T-helper 1 cell (primary cell): Measurements from ENCODE around the gene BEST4.
"Not testable (repeated sequence)": the region's sequence is repeated elsewhere in the genome, so short reads cannot be mapped to it uniquely, and the experiment has no call there.

Experiments used
- DNase-seq, 5 donors: peaks; one replicate each; pipeline ENCODE4 v3.0.0-alpha.2; 2012 to 2020

The BEST4 gene

GRCh38 chr1:44819196-44819607, 31.2 kb upstream of the BEST4 start:
- DNase-seq, result no peak

DNA sequence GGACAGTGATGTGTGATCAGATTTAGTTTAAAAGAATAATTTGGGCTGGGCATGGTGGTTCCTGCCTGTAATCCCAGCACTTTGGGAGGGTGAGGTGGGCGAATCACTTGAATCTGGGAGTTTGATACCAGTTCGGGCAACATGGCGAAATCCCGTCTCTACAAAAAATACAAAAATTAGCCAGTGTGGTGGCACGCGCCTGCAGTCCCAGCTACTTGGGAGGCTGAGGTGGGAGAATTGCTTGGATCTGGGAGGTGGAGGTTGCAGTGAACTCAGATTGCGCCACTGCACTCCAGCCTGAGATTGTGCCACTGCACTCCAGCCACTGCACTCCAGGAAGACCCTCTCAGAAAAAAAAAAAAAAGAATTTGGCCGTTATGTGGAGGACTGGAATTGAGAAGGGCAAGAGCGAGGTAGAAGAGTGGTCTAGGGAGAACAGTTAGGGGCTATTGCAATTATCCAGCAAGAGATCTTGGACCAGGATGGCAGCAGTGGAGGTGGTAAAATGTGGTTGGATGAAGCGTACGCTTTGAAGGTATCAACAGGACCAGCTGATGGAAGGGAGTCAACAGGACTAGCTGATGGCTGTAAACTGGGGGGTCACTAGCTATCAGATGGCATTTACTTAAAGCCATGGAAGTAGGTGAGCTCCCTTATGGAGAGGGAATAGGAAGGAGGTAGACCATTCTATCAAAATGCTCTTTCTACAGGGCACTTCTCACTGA, 30.0 kb upstream of the BEST4 start:
- DNase-seq, result no peak

- DNase-seq, result no peak
Measured at GRCh38 chr1:44817307-44817706, 29.3 kb upstream of the BEST4 start.

DNA sequence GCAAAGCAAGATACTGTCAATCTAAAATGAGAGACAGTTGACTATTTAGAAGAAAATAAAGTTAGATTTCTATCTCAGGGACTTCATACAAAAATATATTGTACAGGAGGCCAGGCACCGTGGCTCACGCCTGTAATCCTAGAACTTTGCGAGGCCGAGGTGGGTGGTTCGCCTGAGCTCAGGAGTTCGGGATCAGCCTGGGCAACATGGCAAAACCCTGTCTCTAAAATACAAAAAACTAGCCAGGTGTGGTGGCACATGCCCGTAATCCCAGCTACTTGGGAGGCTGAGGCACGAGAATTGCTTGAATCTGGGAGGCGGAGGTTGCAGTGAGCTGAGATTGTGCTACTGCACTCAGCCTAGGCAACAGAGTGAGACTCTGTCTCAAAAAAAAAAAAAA, 28.0 kb upstream of the BEST4 start:
- DNase-seq, result not testable (repeated sequence)

DNA sequence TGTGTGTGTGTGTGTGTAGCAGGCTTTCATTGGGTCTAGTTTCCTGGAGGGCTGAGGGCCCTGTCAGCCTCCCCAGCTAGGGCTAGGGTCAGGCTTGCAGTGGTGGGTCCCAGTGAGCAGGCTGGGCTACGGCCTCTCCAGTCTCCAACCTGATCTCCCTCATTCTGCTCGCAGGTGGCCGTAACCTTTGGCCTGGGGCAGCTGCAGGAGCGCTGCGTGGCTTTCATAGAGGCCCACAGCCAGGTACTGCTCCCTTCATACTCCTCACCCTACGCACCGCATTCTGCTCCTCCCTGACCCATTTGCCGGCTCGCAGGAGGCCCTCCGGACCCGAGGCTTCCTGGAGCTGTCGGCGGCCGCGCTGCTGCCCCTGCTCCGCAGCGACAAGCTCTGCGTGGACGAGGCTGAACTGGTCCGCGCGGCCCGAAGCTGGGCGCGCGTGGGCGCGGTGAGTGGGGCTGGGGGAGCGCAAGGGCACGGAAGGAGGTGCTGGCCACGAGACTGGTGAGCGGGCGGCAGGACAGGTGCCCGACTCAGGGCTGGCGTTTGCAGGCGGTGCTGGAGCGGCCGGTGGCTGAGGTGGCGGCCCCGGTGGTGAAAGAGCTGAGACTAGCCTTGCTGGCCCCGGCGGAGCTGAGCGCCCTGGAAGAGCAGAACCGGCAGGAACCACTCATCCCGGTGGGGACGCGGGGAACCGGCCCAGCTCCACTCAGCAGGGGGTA, 25.0 kb upstream of the BEST4 start:
- DNase-seq, result no peak

DNA sequence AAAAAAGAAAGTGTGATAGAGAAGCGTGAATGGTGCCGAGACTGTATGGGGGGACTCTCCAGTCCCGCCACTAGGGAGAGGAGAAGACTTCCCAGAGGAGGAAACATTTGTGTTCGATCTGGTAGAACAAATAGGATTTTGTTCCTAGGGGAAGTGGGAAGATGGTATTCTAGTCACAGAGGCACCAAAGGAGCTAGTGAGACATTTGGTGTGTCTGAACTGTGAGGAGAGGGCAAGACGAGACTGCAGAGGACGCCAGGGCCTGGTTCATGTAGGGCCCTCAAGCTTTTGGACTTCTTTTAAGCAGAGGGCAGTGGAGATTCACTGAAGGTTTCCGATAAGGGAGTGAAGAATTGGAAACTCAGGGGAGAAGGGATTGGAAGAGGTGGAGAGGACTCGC, 23.3 kb upstream of the BEST4 start:
- no peak for DNase-seq

DNA sequence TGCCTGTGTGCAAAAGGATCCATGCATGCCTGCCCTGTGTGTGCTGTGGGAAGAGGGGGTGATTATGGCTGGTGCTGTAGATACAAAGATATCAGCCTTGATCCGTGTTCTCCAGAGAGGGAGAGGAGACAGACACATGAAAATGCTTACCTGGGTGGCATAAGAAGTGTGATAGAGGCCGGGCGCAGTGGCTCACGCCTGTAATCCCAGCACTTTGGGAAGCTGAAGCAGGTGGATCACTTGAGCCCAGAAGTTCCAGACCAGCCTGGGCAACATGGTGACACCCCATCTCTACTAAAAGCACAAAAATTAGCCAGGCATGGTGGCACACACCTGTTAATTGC, 22.8 kb upstream of the BEST4 start:
- DNase-seq, result not testable (repeated sequence)

DNA sequence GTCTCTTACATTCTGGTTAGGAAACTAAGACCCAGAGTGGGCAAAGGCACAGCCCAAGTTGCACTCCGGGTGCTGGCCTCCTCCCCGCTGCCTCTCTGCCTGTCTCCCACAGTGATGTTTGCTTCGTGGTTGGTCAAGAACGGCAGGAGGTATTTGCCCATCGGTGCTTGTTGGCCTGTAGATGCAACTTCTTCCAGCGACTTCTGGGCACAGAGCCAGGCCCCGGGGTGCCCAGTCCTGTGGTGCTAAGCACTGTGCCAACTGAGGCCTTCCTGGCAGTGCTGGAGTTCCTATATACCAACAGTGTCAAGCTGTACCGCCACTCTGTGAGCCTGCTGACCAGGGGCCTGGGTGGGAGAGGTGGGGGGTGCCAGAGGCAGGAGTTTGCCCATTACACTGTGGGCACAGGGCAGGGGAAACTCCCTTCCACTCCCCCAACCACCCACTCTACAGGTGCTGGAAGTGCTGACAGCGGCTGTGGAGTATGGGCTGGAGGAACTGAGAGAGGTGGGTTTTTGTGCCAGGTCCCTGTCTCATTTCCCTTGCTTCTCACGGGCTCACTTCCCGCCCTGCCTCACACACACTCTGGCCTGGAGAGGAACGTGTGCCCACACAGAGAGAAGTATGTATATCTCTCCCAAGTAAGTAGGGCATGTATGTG, 22.3 kb upstream of the BEST4 start:
- peak in 2 of 5 donors; percentile 33 to 36 for DNase-seq

DNA sequence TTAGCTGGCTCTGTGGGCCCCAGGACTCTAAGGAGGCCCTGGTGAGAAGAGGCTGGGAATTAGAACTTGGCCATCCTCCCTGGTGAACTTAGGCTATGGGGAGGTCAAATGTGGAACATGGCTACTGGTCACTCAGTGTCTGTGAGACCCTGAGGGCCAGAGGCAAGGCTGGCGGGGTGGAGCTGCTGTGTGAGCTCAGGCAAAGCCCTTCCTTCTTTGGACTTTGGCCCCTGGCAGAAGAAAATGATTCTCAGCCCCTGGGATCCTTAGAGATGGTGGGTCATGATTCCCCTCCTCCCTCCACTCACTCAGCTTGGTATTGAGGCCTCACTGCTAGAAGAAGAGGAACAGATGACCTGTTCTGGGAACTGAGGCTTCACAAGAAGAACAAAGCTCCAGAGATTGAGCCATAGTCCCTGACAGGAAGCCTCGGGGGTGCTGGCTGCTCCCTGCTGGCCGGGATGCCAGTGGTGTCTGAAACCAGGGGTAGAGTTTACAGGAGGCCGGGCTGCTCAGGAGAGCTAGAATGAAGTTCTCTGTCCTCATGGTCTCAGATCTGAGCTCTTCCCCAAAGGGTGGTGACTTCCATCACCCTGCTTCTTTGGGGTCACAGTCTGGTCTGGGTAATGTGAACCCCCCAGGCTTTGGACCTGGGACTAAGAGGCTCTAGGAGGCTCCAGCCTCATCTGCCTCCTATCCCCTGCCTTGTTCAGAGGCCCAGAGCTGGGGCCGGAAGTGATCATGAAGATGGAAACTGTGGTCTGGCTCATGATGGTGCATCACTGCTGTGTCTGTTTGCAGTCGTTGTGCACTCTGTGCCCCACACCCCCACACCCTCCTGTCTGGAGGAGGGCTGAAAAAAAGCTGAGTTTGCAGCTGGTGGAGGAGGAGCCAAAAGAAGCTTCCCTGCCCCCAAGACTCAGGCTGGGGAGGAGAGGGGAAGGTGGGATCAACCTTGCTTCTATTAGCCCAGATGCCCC, 21.3 kb upstream of the BEST4 start:
- DNase-seq, result peak; percentile 71 to 98 (median 84)

GRCh38 chr1:44808063-44808937, 20.3 kb upstream of the BEST4 start, which contains the start of gene BTBD19:
BTBD19 (plus strand) TSS chr1:44808523; CDS start chr1:44808821, 298 bp downstream.
- peak; percentile 48 to 68 (median 61) for DNase-seq

DNA sequence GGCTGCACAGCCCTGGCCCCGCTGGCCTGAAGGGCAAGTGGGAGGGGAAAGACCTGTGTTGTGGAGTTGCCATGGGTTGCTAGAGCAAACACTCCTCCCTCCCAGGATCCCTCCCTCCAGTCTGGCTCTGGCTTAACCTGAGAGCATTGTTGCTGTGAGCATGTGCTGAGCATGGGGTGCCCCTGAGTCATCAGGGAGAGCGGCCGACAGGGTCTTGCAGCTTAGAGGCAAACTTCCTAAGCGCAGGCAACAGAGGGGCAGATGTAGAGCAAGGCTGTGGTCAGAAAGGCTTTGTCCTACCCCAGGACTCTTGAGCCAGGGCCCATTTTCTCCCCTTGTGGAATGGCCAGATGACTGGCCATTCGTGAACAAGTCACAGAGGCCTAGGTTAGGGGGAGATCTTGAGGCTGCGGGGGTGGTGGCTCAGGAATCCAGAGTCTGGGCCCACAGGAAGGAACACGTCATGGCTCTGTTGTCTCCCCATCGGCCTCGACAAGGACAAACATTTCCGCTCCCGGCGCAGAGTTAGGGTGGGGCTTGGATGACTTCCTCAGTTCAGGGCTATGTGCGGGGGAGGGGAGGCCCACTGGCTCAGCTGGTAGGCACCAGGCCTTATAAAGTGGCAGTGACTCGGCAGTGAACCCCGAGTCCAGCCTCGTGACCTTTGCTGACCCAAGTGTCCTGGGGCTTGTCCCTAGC, 19.5 kb upstream of the BEST4 start:
- peak; percentile 85 to 94 (median 88) for DNase-seq

- no peak for DNase-seq
Measured at GRCh38 chr1:44806704-44807363, 18.9 kb upstream of the BEST4 start, which contains the start of gene DYNLT4. DYNLT4 (minus strand) TSS chr1:44807351; CDS start chr1:44806668, 683 bp downstream.

DNA sequence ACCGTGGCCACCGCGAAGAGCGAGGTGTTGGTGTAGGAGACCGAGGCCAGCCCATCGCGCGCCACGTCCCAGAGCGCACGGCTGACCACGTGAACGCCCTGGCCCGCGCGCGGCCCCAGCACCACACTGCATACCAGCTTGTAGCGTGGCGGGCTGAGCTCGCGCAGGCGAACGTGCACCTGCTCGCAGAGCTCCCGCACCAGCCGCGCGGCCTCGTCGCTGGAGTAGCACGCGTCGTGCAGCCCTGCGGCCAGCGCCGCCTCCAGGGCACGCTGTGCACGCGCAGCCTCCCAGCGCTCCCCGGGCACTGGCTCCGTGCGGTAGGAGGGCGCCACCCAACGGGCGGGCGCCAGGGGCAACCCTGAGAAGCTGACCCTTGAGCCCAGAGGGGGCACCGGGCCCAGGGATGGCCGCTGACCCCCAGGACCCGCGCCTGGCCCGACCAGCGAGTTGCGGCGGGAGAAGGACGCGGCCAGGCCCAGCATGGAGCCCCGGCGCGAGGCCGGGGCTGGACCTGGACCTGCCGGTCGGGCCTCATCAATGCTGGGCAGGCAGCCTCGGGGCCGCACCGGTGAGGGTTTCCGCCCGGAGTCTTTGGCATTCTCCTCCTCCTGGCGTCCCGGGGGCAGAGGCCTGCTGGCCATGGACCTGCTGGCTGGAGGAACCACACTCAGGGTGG, 18.2 kb upstream of the BEST4 start:
- peak in 2 of 5 donors; percentile 38 to 47 for DNase-seq

DNA sequence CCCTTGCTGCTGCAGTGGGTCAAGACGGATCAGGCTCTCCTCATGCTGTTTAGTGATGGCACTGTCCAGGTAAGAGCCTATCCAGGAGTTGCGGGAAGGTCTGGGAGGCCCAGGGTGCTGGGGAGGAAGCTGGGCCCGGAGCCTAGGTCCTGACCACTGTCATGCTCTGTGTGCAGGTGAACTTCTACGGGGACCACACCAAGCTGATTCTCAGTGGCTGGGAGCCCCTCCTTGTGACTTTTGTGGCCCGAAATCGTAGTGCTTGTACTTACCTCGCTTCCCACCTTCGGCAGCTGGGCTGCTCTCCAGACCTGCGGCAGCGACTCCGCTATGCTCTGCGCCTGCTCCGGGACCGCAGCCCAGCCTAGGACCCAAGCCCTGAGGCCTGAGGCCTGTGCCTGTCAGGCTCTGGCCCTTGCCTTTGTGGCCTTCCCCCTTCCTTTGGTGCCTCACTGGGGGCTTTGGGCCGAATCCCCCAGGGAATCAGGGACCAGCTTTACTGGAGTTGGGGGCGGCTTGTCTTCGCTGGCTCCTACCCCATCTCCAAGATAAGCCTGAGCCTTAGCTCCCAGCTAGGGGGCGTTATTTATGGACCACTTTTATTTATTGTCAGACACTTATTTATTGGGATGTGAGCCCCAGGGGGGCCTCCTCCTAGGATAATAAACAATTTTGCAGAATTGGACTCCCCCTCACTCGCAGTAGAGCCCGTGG, 17.5 kb upstream of the BEST4 start:
- peak in 1 of 5 donors; percentile 21 for DNase-seq

DNA sequence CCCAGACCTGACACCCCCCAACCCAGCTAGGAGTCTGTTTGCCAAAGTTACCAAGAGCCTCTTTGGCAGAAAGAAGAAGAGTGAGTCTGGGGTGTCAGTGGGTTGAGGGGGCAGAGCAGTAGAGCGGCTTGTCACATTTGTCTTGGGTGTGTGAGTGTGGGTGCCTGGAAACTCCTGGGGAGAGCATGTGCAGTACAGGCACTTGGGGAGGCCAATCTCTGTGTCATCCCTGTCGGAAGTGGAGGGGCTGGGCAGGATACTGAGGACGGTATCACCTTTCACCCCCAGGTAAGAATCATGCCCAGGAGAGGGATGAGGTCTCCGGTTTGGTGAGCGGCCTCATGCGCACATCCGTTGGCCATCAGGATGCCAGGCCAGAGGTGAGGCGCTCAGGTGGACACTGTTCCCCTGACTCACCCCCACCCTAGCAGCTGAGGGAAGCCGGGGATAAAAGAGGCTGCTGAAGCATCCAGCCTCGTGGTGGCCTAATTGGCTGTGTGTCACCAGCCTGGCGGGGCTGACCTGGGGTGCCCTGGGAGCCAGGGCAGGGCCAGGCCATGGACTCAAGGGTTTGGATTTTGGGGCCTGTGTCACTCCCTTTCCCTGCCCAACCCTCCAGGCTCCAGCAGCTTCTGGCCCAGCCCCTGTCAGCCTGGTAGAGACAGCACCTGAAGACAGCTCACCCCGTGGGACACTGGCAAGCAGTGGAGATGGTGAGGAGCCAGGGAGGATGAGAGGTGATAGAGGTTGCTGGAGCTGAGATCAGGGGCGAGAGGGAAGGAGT, 15.5 kb upstream of the BEST4 start:
- DNase-seq, result no peak

- DNase-seq, result no peak
Measured at GRCh38 chr1:44803062-44803311, 15.0 kb upstream of the BEST4 start.

- no peak for DNase-seq
Measured at GRCh38 chr1:44802306-44803061, 14.5 kb upstream of the BEST4 start.
